HL-60/S4 treated with retinoic acid at 250 ng/mL for 4 days and 3 days (cell line): Measurements from ENCODE around the gene C1orf116.

Source experiments
- in situ Hi-C: fragments of 300-500 bp; cut with MboI; formaldehyde crosslinking; loops from 2 replicates; pipeline ENCODE4 v1.7.0; 2022; ENCODE audit warnings: low sequenced_read_pairs

Gene C1orf116

GRCh38 chr1:207020709-207021107 lies 11.8 kb downstream of the C1orf116 start:
- in situ Hi-C loops, result no loop called here

GRCh38 chr1:207020065-207020708 lies 12.4 kb downstream of the C1orf116 start:
- in situ Hi-C loops, result no loop called here

- in situ Hi-C loops, result no loop called here
These were observed 12.9 kb downstream of the C1orf116 start for GRCh38 chr1:207019661-207020060.

GRCh38 chr1:207019161-207019560 lies 13.4 kb downstream of the C1orf116 start:
- in situ Hi-C loops, result no loop called here

GRCh38 chr1:207018707-207019106 lies 13.8 kb downstream of the C1orf116 start:
- in situ Hi-C loops, result no loop called here

GRCh38 chr1:207017615-207018559 lies 14.7 kb downstream of the C1orf116 start:
- in situ Hi-C loops, result no loop called here

GRCh38 chr1:207015791-207016190 lies 16.8 kb downstream of the C1orf116 start:
- in situ Hi-C loops, result no loop called here

GRCh38 chr1:207014728-207015127 lies 17.8 kb downstream of the C1orf116 start:
- in situ Hi-C loops, result no loop called here

GRCh38 chr1:207013321-207014085 lies 19.1 kb downstream of the C1orf116 start:
- in situ Hi-C loops, result no loop called here

GRCh38 chr1:207010726-207011125 lies 21.8 kb downstream of the C1orf116 start:
- in situ Hi-C loops, result no loop called here

GRCh38 chr1:207009945-207010344 lies 22.6 kb downstream of the C1orf116 start:
- in situ Hi-C loops, result no loop called here

GRCh38 chr1:207009182-207009850 lies 23.2 kb downstream of the C1orf116 start:
- in situ Hi-C loops, result no loop called here

- in situ Hi-C loops, result no loop called here
These were observed 25.1 kb downstream of the C1orf116 start for GRCh38 chr1:207007352-207008033.

GRCh38 chr1:207006914-207007313 lies 25.6 kb downstream of the C1orf116 start:
- in situ Hi-C loops, result no loop called here

GRCh38 chr1:207006083-207006482 lies 26.5 kb downstream of the C1orf116 start:
- in situ Hi-C loops, result no loop called here

- in situ Hi-C loops, result no loop called here
These were observed 27.4 kb downstream of the C1orf116 start for GRCh38 chr1:207004931-207005830.

- in situ Hi-C loops, result no loop called here
These were observed 29.3 kb downstream of the C1orf116 start for GRCh38 chr1:207003210-207003609.

GRCh38 chr1:207002724-207003146 lies 29.8 kb downstream of the C1orf116 start:
- in situ Hi-C loops, result no loop called here
